Middle frontal gyrus (tissue), 1 donor: Measurements from ENCODE around the gene CLEC2A.

Experiments
- DNase-seq: peaks from one replicate; pipeline ENCODE4 v3.0.0-alpha.2; 2015; ENCODE audit warnings: low spot score; ENCODE audit errors: extremely low spot score

Gene CLEC2A

DNA sequence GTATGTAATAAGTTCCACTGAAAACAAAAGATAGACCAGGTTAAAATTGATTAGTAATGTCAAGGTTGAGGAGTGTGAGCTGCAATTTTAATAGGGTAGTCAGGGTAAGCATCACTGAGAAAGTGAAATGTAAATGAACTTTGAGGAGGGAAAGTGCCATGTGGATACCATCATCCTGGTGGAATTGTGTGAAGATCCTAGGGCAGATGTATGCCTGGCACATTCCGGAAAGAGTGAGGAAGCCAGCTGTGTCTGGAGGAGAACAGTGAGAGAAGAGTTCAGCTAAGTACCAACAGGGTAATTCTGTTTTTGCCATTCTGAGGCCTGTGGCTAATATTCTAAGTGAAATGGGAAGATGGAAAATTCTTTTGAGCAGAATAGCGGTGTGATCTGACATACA is 2.9 kb upstream of the CLEC2A start:
- no peak for DNase-seq

DNA sequence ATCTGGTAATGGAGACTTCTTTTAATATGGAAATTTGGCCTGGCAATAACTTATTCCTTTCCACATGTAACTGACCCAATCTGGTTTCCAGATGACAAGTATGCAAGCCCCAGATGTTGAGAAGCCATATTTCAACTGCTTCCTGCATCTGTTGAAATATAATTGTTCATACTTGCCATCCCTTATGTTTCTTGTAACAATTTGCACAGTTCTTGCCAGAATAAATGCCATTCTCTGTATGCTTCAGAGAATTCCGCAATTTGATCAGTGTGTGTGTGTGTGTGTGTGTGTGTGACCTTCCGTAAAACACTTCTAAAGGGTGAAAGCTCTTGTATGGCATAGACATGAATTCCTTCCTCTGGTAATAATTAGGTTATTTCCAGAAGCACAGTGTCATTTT is 1.8 kb upstream of the CLEC2A start:
- no peak for DNase-seq

DNA sequence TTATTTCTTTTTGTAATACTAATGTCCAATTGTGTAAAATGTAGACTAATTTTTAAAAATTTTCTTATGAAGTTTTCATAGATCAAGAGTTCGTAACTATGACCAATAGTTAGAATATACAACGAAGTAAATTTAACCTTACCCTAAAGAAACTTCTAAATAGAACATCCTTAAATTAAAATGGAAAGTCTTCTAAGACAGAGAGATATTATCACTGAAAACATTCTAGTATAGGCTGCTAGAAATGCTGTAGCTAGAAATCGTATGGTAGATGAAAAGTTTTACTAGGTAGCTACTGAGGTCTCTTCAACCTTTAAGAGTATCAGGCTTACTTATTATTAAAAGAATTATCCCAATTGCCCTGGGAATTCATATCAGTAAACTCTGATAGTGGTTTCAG is 925 bp downstream of the CLEC2A start:
- no peak for DNase-seq

DNA sequence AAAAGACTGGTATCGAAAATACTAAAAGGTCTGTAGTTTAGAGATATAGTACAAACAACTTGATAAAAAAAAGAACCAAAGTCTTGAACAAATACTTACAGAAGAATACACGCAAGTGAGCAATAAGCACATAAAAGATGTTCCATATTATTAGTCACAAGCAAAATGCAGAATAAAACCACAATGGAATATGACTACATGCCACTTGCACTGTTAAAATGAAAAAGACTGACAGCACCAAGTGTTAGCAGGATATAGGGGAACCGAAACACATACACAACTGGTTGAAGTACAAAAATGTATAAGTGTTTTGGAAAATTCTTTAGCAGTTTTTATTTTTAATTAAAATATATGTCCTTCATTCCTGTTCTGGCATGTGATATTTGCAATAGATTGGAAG is 3.6 kb downstream of the CLEC2A start:
- no peak for DNase-seq

DNA sequence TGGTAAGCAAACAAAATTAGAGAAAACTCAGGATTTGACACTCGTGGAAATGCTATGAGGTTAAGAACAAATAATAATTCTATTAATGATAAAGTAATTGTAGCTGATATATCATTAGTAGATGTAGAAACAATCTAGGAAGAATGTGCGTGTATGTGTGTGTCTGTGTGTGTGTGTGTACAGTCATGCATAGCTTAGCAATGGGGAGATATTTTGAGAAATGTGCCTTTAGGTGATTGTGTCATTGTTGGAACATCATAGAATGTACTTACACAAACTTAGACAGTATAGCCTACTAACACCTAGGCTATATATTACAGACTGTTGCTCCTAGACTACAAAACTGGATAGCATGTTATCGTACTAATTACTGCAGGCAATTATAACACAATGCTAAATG is 5.3 kb downstream of the CLEC2A start:
- DNase-seq = no peak

DNA sequence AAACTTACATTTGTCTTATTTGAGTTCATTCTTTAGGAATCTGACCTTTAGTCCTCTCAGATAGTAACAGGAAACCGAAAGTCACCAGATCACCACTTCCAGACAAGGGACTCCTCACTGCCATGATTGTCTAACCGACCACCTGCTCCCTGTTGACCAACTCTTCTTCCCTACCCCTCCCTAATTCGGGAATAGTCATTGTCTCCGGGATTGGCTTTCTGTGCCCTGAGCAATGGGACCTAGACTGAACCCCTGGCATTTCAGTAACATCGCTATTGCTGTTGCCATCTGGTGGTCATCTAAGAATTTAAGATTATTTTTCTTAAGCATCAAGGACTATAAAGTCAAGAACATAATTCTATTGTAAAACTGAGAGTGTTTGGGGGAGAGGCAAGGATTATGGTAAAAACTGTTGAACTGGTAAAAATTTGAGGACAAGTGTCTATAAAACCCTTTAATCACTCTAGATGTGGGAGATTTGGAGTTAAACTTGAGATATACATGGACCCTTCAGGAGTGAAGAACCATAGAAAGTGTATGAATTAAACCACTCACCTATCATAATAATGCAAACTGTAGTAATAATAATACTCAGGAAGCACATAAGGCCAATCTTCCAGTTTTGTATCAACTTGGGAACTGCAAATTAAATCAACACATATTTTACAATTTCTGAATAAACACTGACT is 6.3 kb downstream of the CLEC2A start:
- DNase-seq = peak; percentile 27

DNA sequence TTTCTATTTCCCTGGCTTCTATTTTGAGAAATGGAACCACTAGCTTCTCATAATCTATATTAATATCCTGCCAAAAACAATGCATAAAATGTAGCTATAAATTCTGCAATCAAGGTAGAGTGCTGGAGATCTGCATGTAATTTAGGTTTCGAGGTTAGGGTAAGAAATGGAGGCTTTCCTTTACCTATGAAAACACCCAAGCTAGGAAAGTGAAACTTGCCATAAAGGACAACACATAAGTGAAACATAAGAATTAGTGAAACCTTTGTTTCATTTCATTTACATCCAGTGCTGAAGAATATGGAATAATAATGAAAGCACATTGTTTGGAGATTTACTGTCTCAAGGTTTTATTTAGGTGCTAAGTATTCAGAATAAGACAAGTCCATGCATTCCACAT is 9.7 kb downstream of the CLEC2A start:
- DNase-seq = no peak

DNA sequence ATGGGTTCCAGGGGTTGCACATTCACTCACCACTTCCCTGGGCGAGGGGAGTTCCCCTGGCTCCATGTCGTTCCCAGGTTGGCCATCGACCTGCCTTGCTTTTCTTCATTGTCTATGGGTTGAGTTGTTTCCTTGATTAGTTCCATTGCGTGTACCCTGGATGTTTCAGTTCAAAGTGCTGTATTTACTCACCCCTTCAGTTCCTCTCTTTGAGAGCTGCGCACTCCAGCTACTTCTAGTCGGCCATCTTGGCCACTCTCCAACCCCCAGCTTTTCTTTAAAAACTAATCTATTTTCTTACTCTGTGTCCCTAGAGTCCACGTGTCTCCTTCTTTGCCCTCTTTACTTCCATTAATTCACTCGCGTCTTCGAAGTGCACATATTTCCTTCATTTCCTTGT is 11.7 kb downstream of the CLEC2A start:
- DNase-seq = no peak

DNA sequence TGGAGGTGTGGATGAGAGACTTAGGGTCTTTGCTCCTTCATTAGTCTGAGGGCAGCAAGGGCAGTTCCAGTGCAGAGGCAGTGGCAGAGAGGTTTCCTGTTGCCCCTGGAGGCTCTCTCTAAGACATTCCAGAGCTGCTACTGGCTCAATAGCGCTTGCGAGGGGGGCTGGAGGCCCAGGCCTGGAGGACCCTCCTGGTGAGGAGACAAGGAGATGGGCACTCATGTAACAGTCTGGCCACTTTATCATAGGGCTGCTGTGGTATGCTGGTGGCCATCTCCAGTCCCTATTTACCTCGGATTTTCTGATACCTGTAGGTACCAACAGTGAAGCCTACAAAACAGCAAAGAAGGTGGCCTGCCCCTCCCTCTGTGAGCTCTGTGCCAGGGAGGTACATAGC is 12.7 kb downstream of the CLEC2A start:
- DNase-seq = no peak

DNA sequence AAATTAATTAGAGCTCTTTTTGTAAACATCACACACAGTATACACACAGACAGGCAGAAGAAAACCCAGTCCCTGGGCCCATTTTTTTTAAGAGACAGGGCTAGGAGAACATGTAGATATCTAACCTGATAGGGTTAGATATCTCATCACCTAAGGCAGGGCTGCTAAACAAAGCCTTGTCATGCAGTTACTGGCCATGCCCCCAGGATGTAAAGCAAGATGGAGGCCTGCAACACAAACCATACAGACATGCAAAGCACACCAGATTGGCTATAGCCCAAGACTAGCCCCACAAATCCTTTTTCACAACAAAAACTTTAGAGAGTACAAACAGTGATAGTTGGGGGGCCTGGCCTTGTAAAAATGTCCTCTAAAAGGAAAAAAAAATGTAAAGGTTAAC is 20.5 kb downstream of the CLEC2A start:
- no peak for DNase-seq

DNA sequence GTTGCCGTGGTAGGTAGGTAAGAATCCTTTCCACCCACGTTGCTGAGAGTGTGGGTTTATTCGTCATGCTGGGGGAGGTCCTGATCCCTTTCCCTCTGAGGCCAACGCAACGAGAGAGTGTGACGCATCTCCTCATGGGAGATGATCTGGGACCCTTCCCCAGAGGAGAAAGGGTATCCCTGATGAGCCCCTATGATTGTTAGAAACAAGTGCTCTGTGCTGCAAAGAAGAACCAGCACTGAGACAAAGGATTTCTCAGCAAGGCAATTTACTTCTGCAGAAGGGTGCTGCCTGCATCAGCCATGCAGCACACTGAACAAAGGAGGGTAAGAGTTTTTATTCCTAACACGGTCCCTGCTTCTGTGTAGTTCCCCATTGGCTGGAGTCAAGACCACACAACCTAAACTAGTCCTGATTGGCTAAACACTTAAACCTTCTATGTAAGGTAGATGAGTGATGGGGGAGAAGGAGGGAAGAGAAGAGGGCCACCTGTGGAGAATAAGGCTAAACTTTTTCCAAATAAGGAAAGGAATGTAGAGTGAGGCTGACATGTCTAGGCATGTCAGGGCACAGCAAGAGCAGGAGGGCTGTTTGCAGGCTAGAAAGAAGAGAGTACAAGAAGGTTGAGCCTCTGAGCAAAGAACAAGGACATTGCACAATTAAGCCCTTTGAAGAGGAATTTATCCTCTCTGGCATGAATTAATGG is 21.3 kb downstream of the CLEC2A start:
- no peak for DNase-seq

DNA sequence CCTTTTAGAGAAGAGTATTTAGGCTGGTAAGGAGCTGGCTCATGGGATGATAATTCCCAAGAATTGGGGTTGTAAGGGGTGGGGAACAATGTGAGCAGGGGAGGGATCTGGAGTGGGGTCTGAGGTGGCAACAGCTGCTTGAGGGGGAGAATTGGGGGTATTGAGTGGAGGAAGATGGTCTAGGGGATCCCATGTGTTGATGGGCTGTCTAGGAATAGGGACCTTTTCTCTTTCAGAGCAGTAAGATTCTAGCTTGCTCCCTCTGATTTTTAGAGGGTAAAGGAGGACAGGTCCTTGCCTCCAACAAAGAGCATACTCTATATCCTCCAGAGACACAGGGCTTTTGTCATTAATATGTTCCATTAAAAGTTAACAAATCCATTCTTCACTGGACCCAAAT is 22.4 kb downstream of the CLEC2A start:
- DNase-seq = no peak

DNA sequence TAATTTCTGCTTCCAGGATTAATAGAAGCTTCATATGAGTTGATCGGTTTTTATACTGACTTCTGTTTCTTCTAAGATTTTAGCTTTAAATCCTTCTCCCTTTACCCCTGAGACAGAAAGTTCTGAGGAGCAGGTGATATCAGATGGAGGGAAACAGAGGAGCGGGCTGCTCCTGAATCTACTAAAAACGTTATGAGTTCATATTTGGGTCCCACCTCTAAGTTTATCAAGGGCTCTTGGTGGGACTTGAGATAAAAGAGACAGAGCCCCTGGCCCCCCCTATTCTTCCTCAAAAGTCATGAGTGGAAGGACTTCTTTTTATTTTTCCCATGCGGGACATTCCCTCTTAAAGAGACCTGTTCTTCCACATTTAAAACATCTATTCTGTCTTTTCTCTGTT is 23.8 kb downstream of the CLEC2A start:
- DNase-seq = no peak

DNA sequence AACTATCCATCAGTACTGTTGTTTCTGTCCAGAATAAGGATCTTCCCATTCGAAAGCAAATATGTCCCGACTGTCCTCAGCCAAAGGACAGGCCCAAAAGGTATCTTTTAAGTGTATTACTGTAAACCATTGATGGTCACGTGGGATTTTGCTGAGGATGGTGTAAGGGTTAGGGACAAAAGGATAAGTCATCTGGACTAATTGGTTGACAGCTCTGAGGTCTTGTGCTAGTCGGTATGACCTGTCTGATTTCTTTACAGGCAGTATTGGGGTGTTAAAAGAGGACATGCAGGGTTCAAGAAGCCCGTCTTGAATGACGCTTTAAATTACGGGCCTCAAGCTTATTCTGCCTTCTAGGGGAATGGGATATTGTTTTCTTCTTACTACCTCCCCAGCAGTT is 24.4 kb downstream of the CLEC2A start:
- DNase-seq = no peak

DNA sequence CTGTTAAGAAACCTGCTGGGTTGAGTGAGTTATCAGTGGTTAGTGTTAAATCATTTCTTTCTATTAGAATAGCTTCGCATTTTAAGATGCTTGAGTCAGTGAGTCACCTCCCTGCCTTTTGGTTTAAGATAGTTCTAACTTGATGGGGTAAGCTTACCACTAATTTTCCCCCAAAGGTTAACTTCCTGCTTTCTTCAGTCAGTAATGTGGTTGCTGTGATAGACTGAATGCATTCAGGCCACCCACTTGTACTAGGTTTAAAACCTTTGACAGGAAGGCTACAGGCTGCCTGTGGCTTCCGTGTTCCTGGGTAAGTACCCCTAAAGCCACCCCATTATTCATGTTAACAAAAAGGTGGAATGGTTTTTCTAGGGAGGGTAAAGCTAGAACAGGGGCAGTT is 25.3 kb downstream of the CLEC2A start:
- no peak for DNase-seq

DNA sequence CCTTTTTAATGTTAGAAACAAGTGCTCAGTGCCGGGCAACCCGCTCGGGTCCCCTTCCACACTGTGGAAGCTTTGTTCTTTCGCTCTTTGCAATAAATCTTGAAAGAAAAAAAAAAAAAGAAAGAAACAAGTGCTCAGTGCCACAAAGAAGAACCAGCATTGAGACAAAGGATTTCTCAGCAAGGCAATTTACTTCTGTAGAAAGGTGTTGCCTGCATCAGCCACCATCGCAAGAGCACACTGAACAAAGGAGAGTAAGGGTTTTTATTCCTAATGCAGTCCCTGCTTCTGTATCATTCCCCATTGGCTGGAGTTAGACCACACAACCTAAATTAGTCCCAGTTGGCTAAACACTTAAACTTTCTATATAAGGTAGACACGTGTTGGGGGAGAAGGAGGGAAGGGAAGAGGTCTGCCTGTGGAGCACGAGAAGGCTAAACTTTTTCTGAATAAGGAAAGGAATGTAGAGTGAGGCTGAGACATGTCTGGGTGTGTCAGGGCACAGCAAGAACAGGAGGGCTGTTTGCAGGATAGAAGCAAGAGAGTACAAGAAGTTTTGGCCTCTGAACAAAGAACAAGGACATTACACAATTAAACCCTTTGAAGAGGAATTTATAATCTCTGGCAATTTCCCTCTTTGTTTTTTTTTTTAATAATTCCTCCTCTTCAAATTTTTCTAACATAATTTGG is 29.5 kb downstream of the CLEC2A start:
- no peak for DNase-seq

DNA sequence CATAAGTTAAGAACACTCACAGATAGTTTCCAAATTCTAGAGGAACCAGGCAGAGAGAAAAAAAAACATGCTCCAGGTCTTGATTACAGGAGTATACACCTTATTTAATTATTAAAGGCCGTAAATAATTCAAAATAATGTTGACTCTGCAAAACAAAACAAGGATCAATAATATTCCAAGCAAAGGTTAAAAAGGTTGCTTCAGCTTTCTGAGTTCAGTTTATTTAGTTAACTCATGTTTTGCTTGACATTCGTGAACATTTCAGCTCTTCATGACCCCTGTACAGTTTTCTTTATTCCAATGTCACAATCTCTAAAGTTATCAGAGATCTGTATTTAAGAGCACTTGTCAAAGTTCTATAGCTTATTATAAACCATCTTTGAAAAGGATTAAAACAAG is 31.2 kb downstream of the CLEC2A start:
- no peak for DNase-seq

DNA sequence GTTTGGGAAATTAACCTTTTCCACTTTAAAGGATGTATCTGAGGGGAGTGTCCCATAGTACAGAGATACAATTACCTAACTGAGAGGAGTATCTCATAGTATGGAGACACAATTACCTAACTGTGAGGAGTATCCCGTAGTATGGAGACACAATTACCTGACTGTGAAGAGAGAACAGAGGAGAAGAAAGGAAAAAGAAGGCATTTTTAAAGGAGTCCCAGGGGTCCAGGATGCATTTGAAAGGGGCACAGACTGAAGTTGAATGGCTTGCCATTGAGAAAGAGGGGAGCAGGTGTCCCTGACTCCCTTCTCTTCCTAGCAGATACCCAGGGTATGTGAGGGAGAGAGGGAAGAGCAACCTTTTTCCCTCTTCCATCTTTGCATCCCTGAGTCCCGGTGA is 33.0 kb downstream of the CLEC2A start:
- no peak for DNase-seq

DNA sequence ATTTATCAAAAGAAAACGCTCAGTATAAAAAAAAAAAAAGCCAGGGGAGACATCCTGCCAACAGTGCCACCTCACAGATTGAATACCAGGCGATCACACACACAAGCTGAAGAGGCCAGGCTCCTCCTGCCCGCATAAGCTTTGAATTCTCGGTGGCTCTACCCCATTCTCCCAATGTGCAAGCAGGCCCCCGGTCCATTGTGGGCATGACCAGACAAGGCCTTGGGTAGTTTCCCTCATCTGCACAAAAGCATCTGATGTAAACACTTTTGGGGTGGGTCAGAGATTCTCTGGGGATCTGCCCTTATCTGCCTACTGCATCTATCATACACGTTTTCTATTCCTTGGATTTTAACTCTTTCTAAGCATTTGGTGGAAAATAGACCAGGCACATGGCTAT is 34.6 kb downstream of the CLEC2A start:
- DNase-seq = no peak

DNA sequence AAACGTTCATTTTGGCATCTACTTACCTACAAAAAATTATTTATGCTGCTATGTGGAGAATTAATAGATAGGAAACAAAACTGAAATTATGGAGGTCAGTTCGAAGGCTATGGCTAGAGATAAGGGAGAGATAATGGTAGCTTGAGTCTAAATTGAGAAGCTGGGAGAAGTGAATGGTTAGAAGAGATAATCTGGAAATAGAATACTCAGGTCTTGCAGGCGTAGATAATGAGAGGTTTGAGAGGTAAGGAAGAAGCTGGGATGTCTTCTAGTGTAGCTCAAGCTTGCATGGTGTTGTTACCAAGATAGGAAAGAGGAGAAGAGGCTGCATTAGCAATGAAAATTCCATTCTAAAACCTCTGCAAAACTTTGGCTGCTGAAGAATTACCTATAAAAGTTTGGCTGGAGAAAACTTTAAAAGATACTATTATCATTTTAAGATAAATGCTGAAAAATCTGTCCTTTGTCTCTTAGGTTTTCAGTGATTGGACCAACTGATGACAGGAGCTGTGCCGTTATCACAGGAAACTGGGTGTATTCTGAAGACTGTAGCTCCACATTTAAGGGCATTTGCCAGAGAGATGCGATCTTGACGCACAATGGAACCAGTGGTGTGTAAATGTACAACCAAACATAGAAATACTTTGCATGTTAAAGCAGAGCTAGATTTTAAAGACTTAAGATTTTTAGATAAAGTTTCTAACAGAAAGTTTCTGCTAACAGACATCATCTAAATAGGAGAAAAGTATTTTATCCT is 36.8 kb downstream of the CLEC2A start:
- DNase-seq = no peak

DNA sequence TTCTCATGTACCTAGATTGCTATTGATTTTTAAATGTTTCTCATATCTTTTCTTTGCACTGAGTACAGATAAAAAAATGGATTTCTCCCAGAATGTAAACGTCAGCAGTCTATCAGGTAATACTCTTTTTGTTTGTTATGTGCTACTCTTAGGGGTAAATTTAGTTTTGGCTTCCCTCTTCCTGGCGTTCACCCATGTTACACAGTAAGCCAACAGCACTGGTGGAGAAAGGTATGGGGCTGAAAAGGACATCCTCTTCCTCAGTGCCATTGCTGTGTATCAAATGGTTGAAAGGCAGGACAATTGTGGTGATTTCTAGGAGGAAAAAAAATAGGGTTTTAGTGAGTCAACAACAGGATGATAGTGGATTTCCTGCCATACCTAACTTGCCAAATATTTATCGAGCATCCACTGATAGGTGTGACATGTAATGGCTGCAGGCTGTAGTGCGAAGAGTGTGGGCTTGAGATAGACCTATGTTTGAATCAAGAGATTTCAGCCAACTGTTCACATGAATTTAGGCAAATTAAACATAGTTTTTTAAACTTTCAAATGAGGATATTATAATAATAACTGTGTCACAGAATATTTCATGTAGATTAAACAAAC is 43.4 kb downstream of the CLEC2A start:
- no peak for DNase-seq

DNA sequence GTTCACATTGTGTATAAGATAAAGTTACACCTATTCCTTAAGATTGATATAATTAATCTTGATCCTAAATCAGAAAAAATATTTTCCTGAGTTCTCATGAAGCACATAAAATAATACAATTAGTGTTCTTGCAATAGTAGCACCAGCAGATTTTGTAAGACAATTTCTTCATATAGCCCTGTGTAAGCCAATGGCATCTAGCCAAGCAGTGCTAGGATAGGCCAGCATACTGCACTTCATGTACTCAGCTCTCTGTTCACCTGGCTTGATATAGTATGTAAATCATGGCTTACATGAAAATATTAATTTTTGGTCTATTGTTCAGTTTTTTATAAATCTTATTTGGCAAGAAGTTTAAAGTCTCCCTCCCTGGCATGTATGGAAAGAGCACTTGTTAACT is 49.0 kb downstream of the CLEC2A start:
- no peak for DNase-seq
